B cell (primary cell): ENCODE data around the gene HS3ST6. TPM values are rescaled to one million over a fixed set of nuclear protein-coding genes. Genes with fewer than 3 reads are reported as not detected.
"Not testable (repeated sequence)": the region's sequence is repeated elsewhere in the genome, so short reads cannot be mapped to it uniquely, and the experiment has no call there.

ENCODE experiments used
- ATAC-seq: fragments of 200-7000 bp; cut with Tn5 transposase; one replicate; pipeline ENCODE4 v1.10.0; 2021; ENCODE audit warnings: low read depth, mild to moderate bottlenecking, moderate number of reproducible peaks, moderate library complexity
- CTCF ChIA-PET: fragments of 350-600 bp; sonication (Branson Sonifier 250); formaldehyde crosslinking; loops from one replicate; lab custom pipeline; 2021; ENCODE audit warnings: antibody characterized with exemption, inconsistent platforms; lab: Charles Lee
- POLR2A ChIA-PET: fragments of 350-600 bp; sonication (Branson Sonifier 250); formaldehyde crosslinking; loops from one replicate; lab custom pipeline; 2021; ENCODE audit warnings: antibody characterized with exemption; lab: Charles Lee
- DNase-seq: peaks from one replicate; pipeline ENCODE4 v3.0.0; 2013
- H2AFZ ChIP-seq: 2 replicates; pipeline ENCODE4 v1.6.1; 2012; ENCODE audit warnings: mild to moderate bottlenecking, low read depth, low read length; ENCODE audit not compliant: insufficient read depth, poor library complexity, severe bottlenecking
- H3K27ac ChIP-seq, 2 donors: 1 replicate in 1 of 2; 2 replicates in 1 of 2; pipeline ENCODE4 v1.5.1; 2012 to 2013; ENCODE audit warnings: low read length in 2 of 2, mild to moderate bottlenecking in 2 of 2, moderate library complexity in 1 of 2
- H3K27me3 ChIP-seq, 4 experiments: fragments of 200-600 bp in 1 of 4; sonication (generic) in 1 of 4; replicated peaks in 1 of 4; 1 replicate in 2 of 4; 2 replicates in 2 of 4; pipeline versions ENCODE4 v1.6.1 to v1.7.0; 2013 to 2016; ENCODE audit warnings: low read length in 3 of 4, mild to moderate bottlenecking in 2 of 4, mixed read lengths in 1 of 4, moderate library complexity in 1 of 4; ENCODE audit not compliant: insufficient read depth in 4 of 4, control insufficient read depth in 3 of 4; ENCODE audit errors: control extremely low read depth in 1 of 4
- H3K36me3 ChIP-seq, 2 experiments: replicated peaks in 1 of 2; 1 replicate in 1 of 2; 2 replicates in 1 of 2; pipeline versions ENCODE4 v1.6.1 to v1.7.1; 2013; ENCODE audit warnings: low read length in 1 of 2; ENCODE audit not compliant: insufficient read depth in 2 of 2, control insufficient read depth in 1 of 2; ENCODE audit errors: control extremely low read depth in 1 of 2, extremely low read depth in 1 of 2
- H3K4me1 ChIP-seq, 2 donors: fragments of 200-600 bp in 1 of 2; sonication (generic) in 1 of 2; 1 replicate in 1 of 2; 2 replicates in 1 of 2; pipeline versions ENCODE4 v1.5.1 to v1.6.1; 2013 to 2017; ENCODE audit warnings: low read length in 2 of 2; ENCODE audit not compliant: control insufficient read depth in 2 of 2, insufficient read depth in 2 of 2
- H3K4me2 ChIP-seq: replicated peaks from 2 replicates; pipeline ENCODE3; 2012; ENCODE audit warnings: mild to moderate bottlenecking, low read depth, low read length; ENCODE audit not compliant: poor library complexity, severe bottlenecking
- H3K4me3 ChIP-seq, 5 experiments: fragments of 200-600 bp in 1 of 5; sonication (generic) in 1 of 5; 1 replicate in 3 of 5; 2 replicates in 2 of 5; pipeline versions ENCODE4 v1.5.1 to v1.7.0; 2011 to 2016; ENCODE audit warnings: low read length in 4 of 5, mild to moderate bottlenecking in 4 of 5, low read depth in 2 of 5, control low read depth in 1 of 5, moderate library complexity in 1 of 5; ENCODE audit not compliant: insufficient read depth in 1 of 5; ENCODE audit errors: control extremely low read depth in 1 of 5, extremely low read depth in 1 of 5
- H3K79me2 ChIP-seq: fragments of 200-600 bp; sonication (generic); one replicate; pipeline ENCODE4 v1.6.0; 2016; ENCODE audit warnings: low read length; ENCODE audit not compliant: control insufficient read depth, insufficient read depth
- H3K9ac ChIP-seq: fragments of 200-600 bp; sonication (generic); 2 replicates; pipeline ENCODE4 v1.6.1; 2017; ENCODE audit warnings: mild to moderate bottlenecking, low read length, moderate library complexity
- H3K9me3 ChIP-seq, 3 donors: one replicate each; pipeline versions ENCODE4 v1.6.1 to v1.7.1; 2013; ENCODE audit warnings: low read length in 2 of 3; ENCODE audit not compliant: control insufficient read depth in 2 of 3, insufficient read depth in 1 of 3; ENCODE audit errors: control extremely low read depth in 1 of 3
- H4K20me1 ChIP-seq: 2 replicates; pipeline ENCODE4 v1.6.0; 2012; ENCODE audit warnings: mild to moderate bottlenecking, low read length; ENCODE audit not compliant: insufficient read depth, control insufficient read depth, poor library complexity, severe bottlenecking
- H3K27ac Mint-ChIP-seq: one replicate; pipeline ENCODE4 v1.8.0; 2021; ENCODE audit warnings: mixed read lengths
- H3K27me3 Mint-ChIP-seq: one replicate; pipeline ENCODE4 v1.8.0; 2021; ENCODE audit warnings: mixed read lengths
- H3K4me1 Mint-ChIP-seq: one replicate; pipeline ENCODE4 v1.8.0; 2021; ENCODE audit warnings: mixed read lengths
- H3K4me3 Mint-ChIP-seq: one replicate; pipeline ENCODE4 v1.8.0; 2021; ENCODE audit warnings: mixed read lengths
- H3K9me3 Mint-ChIP-seq: one replicate; pipeline ENCODE4 v1.8.0; 2022; ENCODE audit warnings: mixed read lengths; ENCODE audit not compliant: insufficient read depth
- CTCF ChIP-seq: fragments of 200-600 bp; IDR thresholded peaks from one replicate; pipeline ENCODE4 v1.8.0; 2022; ENCODE audit warnings: antibody characterized with exemption, mild to moderate bottlenecking
- EZH2 ChIP-seq: IDR thresholded peaks from 2 replicates; pipeline ENCODE4 v1.6.1; 2012; ENCODE audit warnings: borderline replicate concordance, low read depth, mild to moderate bottlenecking, moderate library complexity, low read length; ENCODE audit not compliant: insufficient read depth, poor library complexity, severe bottlenecking
- WGBS: methylation state at CpG from one replicate; pipeline ENCODE4 v1.1.5; 2013; ENCODE audit warnings: missing lambda C conversion rate; ENCODE audit not compliant: insufficient coverage; 5-methylcytosine and 5-hydroxymethylcytosine counted together
- intact Hi-C: fragments of 100-400 bp; cut with micrococcal nuclease; formaldehyde crosslinking; loops from one replicate; pipeline ENCODE4 v1.10.0; 2022
- polyA plus RNA-seq: library from polyadenylated mRNA; depleted of rRNA; stranded (reverse); fragments of >200 nt; gene quantifications from 2 replicates; pipeline ENCODE4 v1.2.3, GENCODE V29; 2012
- total RNA-seq, 2 donors: library from RNA; stranded (reverse); fragments of 120-200 nt in 1 of 2; gene quantifications; 1 replicate in 1 of 2; 2 replicates in 1 of 2; pipeline versions ENCODE4 v1.2.3 to v1.2.4, GENCODE V29; 2013 to 2022

HS3ST6 gene
- total and polyA plus RNA-seq, 2 donors (not counting 1 experiment from before 2014, with no cell fraction given), result not detected

GRCh38 chr16:1940273-1941161 lies 22.3 kb upstream of the HS3ST6 start:
- H3K9me3 Mint-ChIP-seq, result no peaks in the 10 kb centered on the region
- no peak overlapping the region for H3K4me3 ChIP-seq
- peaks cover 14 to 19% of the 10 kb centered on the region in 2 donors for H3K4me1 ChIP-seq
- H3K4me2 ChIP-seq, result no peak overlapping the region
- no peak overlapping the region for H3K27ac ChIP-seq
- POLR2A ChIA-PET, result interaction anchor here (0.7 to 1.2 kb wide), 2 partner anchors 24 to 35 kb away, joined by 3 to 5 read pairs; partner anchors contain the start of gene RPS2
- TF ChIP-seq EZH2, result no peak
- no peak for TF ChIP-seq CTCF
- H3K27me3 Mint-ChIP-seq, result no peaks in the 10 kb centered on the region
- 85% methylated on average over 22 of the region's 23 CpGs for WGBS
- H3K36me3 ChIP-seq, result peaks cover 0 to 12% of the 10 kb centered on the region in 2 experiments
- H3K4me1 Mint-ChIP-seq, result peaks cover 21% of the 10 kb centered on the region
- ATAC-seq (no peak), DNase-seq (no peak)
- CTCF ChIA-PET, result interaction anchor here (0.5 to 1.1 kb wide), 3 partner anchors 9 to 548 kb away, joined by 3 to 5 read pairs (median 3); no protein-coding TSS in a partner anchor
- no peak overlapping the region for H2AFZ ChIP-seq
- no peaks in the 10 kb centered on the region for H3K9me3 ChIP-seq
- intact Hi-C loops, result loop anchor here (10.0 kb wide), 1 partner anchor 54 kb away; no protein-coding TSS in a partner anchor
- H3K4me3 Mint-ChIP-seq, result no peak overlapping the region
- no peaks in the 10 kb centered on the region for H3K79me2 ChIP-seq
- H3K27ac Mint-ChIP-seq, result peak overlapping the region; percentile 32
- no peaks in the 10 kb centered on the region for H4K20me1 ChIP-seq
- H3K27me3 ChIP-seq, result no peaks in the 10 kb centered on the region
- no peak overlapping the region for H3K9ac ChIP-seq

GRCh38 chr16:1939833-1940232 lies 21.6 kb upstream of the HS3ST6 start:
- not testable (repeated sequence) for H3K27ac Mint-ChIP-seq, H4K20me1 ChIP-seq, H3K9me3 ChIP-seq, H3K27me3 Mint-ChIP-seq, H3K9ac ChIP-seq, H3K4me3 ChIP-seq, H3K4me3 Mint-ChIP-seq, H3K27ac ChIP-seq, H3K4me2 ChIP-seq, H3K79me2 ChIP-seq, H3K9me3 Mint-ChIP-seq, H3K27me3 ChIP-seq, DNase-seq, H2AFZ ChIP-seq, ATAC-seq
- peaks cover 21% of the 10 kb centered on the region for H3K4me1 Mint-ChIP-seq
- ChIA-PET POLR2A (interaction anchor here (0.7 to 1.2 kb wide), 2 partner anchors 25 to 35 kb away, joined by 3 to 5 read pairs; partner anchors contain the start of gene RPS2), CTCF (interaction anchor here (1.1 kb wide), 1 partner anchor 8 kb away, joined by 3 read pairs; no protein-coding TSS in a partner anchor)
- WGBS, result 99% methylated on average over 8 of the region's 8 CpGs
- Histone ChIP-seq H3K4me1 (peaks cover 14 to 19% of the 10 kb centered on the region in 2 donors), H3K36me3 (peaks cover 0 to 12% of the 10 kb centered on the region in 2 experiments)
- intact Hi-C loops, result loop anchor here (10.0 kb wide), 1 partner anchor 55 kb away; no protein-coding TSS in a partner anchor
